Measurements from ENCODE around the gene CSF3R. TPM values are rescaled to one million over a fixed set of nuclear protein-coding genes. Genes with fewer than 3 reads are reported as not detected.

The CSF3R gene
- total and polyA plus RNA-seq, 9 of the 15 experiments (the other 6 are each of a cell fraction or from before 2014, with no cell fraction given): 0.21 to 0.86 (median 0.40) TPM; not detected in 1

DNA sequence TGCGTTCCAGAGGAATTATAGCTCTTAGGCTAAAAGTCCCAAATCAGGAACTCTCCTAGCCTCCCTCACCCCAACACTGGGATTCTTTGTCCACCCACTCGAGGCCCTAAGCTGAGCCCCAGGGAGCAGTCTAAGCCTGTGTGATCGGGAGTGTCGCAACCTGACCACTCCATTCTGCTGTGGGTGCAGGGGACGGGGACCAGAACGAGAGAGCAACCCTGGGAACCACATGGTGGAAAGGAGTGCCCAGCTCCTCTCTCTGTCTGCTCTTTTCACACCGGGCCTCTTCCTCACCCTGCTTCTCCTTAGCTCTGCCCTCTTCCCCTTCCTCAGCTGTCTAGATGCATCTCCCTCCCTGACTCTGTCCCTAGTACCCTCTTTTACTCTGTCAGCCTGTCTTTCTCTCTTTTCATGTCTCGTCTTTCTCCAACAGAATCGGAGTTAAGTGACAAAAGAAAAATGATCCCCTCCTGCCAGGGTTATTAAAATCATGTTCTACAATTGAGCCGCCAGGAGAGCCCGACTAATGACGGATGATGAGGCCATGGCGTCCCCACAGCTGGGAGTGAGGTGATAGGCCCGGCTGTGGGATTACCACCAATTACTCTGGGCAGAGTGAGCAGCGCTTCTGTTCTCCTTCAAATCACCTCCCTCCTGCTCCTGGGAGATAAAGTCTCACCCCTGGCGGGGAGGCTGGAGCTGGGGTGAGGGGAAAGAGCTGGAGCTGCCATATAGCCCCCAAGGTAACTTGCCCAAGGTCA lies 34.5 kb upstream of the CSF3R start (continued):
- peak; percentile 28 for TF ChIP-seq CEBPG (CRISPR knock-in tag; IDR thresholded peaks at IDR 0.05)
- no peak for TF ChIP-seq CEBPG (tag; conservative IDR thresholded peaks at IDR 0.05 in 1 of 2, IDR thresholded peaks at IDR 0.05 in 1 of 2)
- TF ChIP-seq ZBED1 (IDR thresholded peaks at IDR 0.05): no peak
- no peak for TF ChIP-seq RUNX1 (IDR thresholded peaks at IDR 0.05; ENCODE audit: low read depth)
- no peak for TF ChIP-seq MEF2D (tag; conservative IDR thresholded peaks at IDR 0.05; ENCODE audit: low read depth)
- TF ChIP-seq TEAD4 (IDR thresholded peaks at IDR 0.05; ENCODE audit: low read length): peak; percentile 66
- TF ChIP-seq TEAD4 (CRISPR knock-in tag; IDR thresholded peaks at IDR 0.05; ENCODE audit: borderline replicate concordance): no peak
- no peak for TF ChIP-seq BCL6 (CRISPR knock-in tag; IDR thresholded peaks at IDR 0.05)
- TF ChIP-seq ARHGAP35 (IDR thresholded peaks at IDR 0.05; ENCODE audit: partially characterized antibody): no peak
- no peak for TF ChIP-seq HNRNPL (IDR thresholded peaks at IDR 0.05; ENCODE audit: low read depth, low read length)
- no peak for TF ChIP-seq ETV5 (CRISPR knock-in tag; IDR thresholded peaks at IDR 0.05; ENCODE audit: low read depth)
- TF ChIP-seq, protein P1, sequence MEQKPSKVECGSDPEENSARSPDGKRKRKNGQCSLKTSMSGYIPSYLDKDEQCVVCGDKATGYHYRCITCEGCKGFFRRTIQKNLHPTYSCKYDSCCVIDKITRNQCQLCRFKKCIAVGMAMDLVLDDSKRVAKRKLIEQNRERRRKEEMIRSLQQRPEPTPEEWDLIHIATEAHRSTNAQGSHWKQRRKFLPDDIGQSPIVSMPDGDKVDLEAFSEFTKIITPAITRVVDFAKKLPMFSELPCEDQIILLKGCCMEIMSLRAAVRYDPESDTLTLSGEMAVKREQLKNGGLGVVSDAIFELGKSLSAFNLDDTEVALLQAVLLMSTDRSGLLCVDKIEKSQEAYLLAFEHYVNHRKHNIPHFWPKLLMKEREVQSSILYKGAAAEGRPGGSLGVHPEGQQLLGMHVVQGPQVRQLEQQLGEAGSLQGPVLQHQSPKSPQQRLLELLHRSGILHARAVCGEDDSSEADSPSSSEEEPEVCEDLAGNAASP (IDR thresholded peaks at IDR 0.05): no peak
- TF ChIP-seq CREM (IDR thresholded peaks at IDR 0.05; ENCODE audit: low read depth): peak; percentile 37; the same call in 1 of the 2 replicates
- TF ChIP-seq ZKSCAN8 (CRISPR knock-in tag; IDR thresholded peaks at IDR 0.05): no peak
- TF ChIP-seq ZNF324 (CRISPR knock-in tag; IDR thresholded peaks at IDR 0.05): no peak
- no peak for TF ChIP-seq ZC3H8 (IDR thresholded peaks at IDR 0.05)
- TF ChIP-seq NONO (IDR thresholded peaks at IDR 0.05; ENCODE audit: low read depth in 2 of 2, low read length in 1 of 2): no peak
- TF ChIP-seq, protein P2, sequence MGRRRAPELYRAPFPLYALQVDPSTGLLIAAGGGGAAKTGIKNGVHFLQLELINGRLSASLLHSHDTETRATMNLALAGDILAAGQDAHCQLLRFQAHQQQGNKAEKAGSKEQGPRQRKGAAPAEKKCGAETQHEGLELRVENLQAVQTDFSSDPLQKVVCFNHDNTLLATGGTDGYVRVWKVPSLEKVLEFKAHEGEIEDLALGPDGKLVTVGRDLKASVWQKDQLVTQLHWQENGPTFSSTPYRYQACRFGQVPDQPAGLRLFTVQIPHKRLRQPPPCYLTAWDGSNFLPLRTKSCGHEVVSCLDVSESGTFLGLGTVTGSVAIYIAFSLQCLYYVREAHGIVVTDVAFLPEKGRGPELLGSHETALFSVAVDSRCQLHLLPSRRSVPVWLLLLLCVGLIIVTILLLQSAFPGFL (CRISPR knock-in tag; IDR thresholded peaks at IDR 0.05): no peak
- no peak for TF ChIP-seq HNRNPLL (IDR thresholded peaks at IDR 0.05; ENCODE audit: low read depth, low read length, poor library complexity, severe bottlenecking)
- no peak for TF ChIP-seq CHCHD3 (CRISPR knock-in tag; IDR thresholded peaks at IDR 0.05)
- TF ChIP-seq CBFA2T2 (conservative IDR thresholded peaks at IDR 0.05): peak; percentile 77
- no peak for TF ChIP-seq SMAD3 (CRISPR knock-in tag; conservative IDR thresholded peaks at IDR 0.05)
- peak in 1 of 2 experiments; percentile 44; a peak in 2 of 4 replicates for TF ChIP-seq KDM1A (IDR thresholded peaks at IDR 0.05)
- no peak for TF ChIP-seq MITF (IDR thresholded peaks at IDR 0.05)
- no peak for TF ChIP-seq RAD51 (IDR thresholded peaks at IDR 0.05; ENCODE audit: borderline replicate concordance, low read depth)
- TF ChIP-seq SMARCA4 (IDR thresholded peaks at IDR 0.05): peak; percentile 78
- no peak for TF ChIP-seq ZNF134 (CRISPR knock-in tag; conservative IDR thresholded peaks at IDR 0.05)
- no peak for TF ChIP-seq SIN3A (IDR thresholded peaks at IDR 0.05; ENCODE audit: borderline replicate concordance in 2 of 2, control insufficient read depth in 1 of 2, low read depth in 2 of 2, low read length in 2 of 2)
- TF ChIP-seq ZNF695 (CRISPR knock-in tag; IDR thresholded peaks at IDR 0.05): no peak

Data from K562 (cell line).